Measurements from ENCODE around the gene VHLL. TPM values are rescaled to one million over a fixed set of nuclear protein-coding genes. Genes with fewer than 3 reads are reported as not detected.
"Not testable (repeated sequence)": the region's sequence is repeated elsewhere in the genome, so short reads cannot be mapped to it uniquely, and the experiment has no call there.

Gene VHLL
- not detected for total RNA-seq

- Histone ChIP-seq H3K4me1 (peaks cover 0 to 11% of the 10 kb centered on the region in 2 donors), H3K36me3 (no peaks in the 10 kb centered on the region), H3K4me3 (no peak within 1 kb of the TSS), H3K27me3 (no peaks in the 10 kb centered on the region), H3K9me3 (no peaks in the 10 kb centered on the region), H3K27ac (no peak within 1 kb of the TSS)
- intact Hi-C loops (cut with DNase I; ENCODE audit: low total_unique reads), result no loop called here
- TF ChIP-seq POLR2A (IDR thresholded peaks at IDR 0.05) (no peak), CTCF (IDR thresholded peaks at IDR 0.05) (no peak)
- DNase-seq, result no peak
Measured at GRCh38 chr1:156298852-156299357, at the start of gene VHLL. Gene VHLL, minus strand, starts transcription at chr1:156299307. Its CDS starts 118 bp downstream, at chr1:156299189.

GRCh38 chr1:156347331-156347730, 48.2 kb upstream of the VHLL start:
- intact Hi-C loops (cut with DNase I; ENCODE audit: low total_unique reads), result no loop called here
- TF ChIP-seq CTCF (IDR thresholded peaks at IDR 0.05) (no peak), POLR2A (IDR thresholded peaks at IDR 0.05) (no peak)
- Histone ChIP-seq H3K9me3 (no peaks in the 10 kb centered on the region), H3K4me3 (no peak overlapping the region), H3K27me3 (no peaks in the 10 kb centered on the region), H3K36me3 (no peaks in the 10 kb centered on the region), H3K27ac (no peak overlapping the region), H3K4me1 (no peaks in the 10 kb centered on the region)
- no peak for DNase-seq

- Histone ChIP-seq H3K4me1 (no peaks in the 10 kb centered on the region), H3K4me3 (no peak overlapping the region), H3K36me3 (no peaks in the 10 kb centered on the region), H3K27me3 (no peaks in the 10 kb centered on the region), H3K27ac (no peak overlapping the region), H3K9me3 (no peaks in the 10 kb centered on the region)
- intact Hi-C loops (cut with DNase I; ENCODE audit: low total_unique reads), result no loop called here
- no peak for TF ChIP-seq POLR2A (IDR thresholded peaks at IDR 0.05)
- no peak for TF ChIP-seq CTCF (IDR thresholded peaks at IDR 0.05)
- DNase-seq, result no peak
Measured at GRCh38 chr1:156346636-156347035, 47.5 kb upstream of the VHLL start.

GRCh38 chr1:156346035-156346434, 46.9 kb upstream of the VHLL start:
- intact Hi-C loops (cut with DNase I; ENCODE audit: low total_unique reads); H3K4me1 ChIP-seq; H3K27ac ChIP-seq; DNase-seq; H3K36me3 ChIP-seq; H3K27me3 ChIP-seq; H3K9me3 ChIP-seq; H3K4me3 ChIP-seq: not testable (repeated sequence)

GRCh38 chr1:156344409-156344808, 45.3 kb upstream of the VHLL start:
- intact Hi-C loops (cut with DNase I; ENCODE audit: low total_unique reads), result no loop called here
- no peaks in the 10 kb centered on the region for H3K4me1 ChIP-seq
- DNase-seq, result no peak

More at GRCh38 chr1:156344409-156344808, 45.3 kb upstream of the VHLL start:
- Histone ChIP-seq H3K27me3 (no peaks in the 10 kb centered on the region), H3K4me3 (no peak overlapping the region), H3K27ac (no peak overlapping the region), H3K36me3 (no peaks in the 10 kb centered on the region), H3K9me3 (no peaks in the 10 kb centered on the region)
- TF ChIP-seq CTCF (IDR thresholded peaks at IDR 0.05), result no peak
- TF ChIP-seq POLR2A (IDR thresholded peaks at IDR 0.05), result no peak

Data from uterus (tissue), 4 donors.